Suppressor macrophage (primary cell): Measurements from ENCODE around the gene LIPA.
A peak's percentile ranks its signal among the peaks of the same experiment; 100 is the strongest.
"Not testable (repeated sequence)": the region's sequence is repeated elsewhere in the genome, so short reads cannot be mapped to it uniquely, and the experiment has no call there.

ENCODE experiments used
- DNase-seq, 4 experiments: peaks; one replicate each; pipeline ENCODE4 v3.0.0-alpha.2; 2020 to 2022
- total RNA-seq, 17 experiments: gene quantifications; one replicate each; lab custom pipeline; 2026; ENCODE audit warnings: mixed read lengths in 6 of 17, inconsistent platforms in 3 of 17; lab: John Stamatoyannopoulos, UW

LIPA gene
- total RNA-seq, result 2,725 to 8,823 (median 5,645) reads per million in 17 experiments

DNA sequence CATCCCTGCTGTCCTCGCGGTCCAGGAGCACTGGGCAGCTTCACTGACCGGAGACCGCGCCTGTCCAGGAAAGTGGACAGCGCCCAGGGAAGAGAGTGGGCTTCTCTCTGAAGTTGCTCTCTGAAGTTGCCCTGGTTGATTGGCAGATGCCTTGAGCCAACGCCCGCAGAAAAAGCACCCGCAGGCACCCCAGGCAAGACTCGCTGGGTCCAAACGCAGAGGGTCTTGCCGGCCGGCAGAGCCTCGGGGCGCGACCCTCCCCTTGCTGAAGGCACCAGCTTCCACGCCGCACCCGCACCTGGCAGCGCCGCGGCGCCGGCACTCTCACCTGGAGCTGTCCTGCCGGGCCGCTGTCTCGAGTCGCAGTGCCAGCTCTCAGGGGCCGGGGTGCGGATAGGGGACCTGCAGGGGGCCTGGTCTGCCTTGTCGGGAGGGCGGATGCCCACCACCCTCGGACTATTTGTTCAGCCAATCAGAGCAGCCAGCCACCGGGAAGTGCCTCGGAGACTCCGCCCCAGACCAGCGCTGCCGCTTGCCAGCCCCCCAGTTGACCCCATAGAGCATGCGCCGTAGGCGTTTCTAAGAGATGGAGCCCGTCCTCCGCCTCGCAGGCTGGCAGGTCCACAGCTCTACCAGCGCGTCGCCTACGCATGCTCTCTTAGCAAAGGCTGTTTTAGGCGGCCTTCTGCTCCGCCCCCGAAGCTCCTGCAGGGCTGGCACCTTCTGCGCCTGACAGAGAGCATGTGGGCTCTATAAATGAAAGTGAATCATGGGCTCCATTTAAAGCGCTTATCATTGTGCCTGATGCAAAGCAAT lies at the start of gene LIPA:
LIPA (minus strand) TSS at position 367 of the 816 bp plus-strand sequence. CDS start 4,127 bp downstream, outside the sequence.
- peak; percentile 98 to 100 (median 100) for DNase-seq

DNA sequence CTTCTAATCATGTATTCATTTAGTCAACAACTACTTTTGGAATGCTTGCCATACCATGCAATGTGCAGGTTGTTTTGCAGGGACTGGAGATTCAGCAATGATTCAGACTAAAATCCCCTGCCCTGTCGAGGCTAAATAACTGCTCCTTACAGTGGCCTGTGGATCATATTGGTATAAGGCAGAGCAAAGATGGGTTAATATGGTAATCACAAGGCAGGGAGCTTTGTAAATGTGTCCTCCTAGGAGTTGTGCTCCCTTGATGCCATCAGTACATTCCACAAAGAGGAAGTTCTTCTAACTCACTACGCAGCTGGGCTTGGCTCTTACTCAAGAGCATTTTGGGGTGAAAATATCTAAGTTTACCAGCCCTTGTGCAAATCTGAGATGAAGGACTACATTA lies 49.7 kb upstream of the LIPA start:
- peak; percentile 76 to 89 (median 83) for DNase-seq

DNA sequence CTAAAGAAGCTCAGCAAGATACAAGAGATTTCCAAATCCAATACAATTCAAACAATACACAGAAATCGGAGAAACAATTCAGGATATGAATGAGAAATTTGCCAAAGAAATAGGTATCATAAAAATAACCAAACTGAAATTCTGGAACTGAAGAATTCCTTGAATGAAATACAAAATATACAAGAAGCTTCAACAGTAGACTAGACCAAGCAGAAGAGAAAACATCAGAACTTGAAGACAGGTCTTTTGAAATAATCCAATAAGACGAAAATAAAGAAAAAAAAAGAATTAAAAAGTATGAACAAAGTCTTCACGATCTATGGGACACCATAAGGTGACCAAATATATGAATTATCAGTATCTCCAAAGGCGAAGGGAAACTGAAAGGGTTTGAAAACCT lies 47.5 kb upstream of the LIPA start:
- no peak for DNase-seq

DNA sequence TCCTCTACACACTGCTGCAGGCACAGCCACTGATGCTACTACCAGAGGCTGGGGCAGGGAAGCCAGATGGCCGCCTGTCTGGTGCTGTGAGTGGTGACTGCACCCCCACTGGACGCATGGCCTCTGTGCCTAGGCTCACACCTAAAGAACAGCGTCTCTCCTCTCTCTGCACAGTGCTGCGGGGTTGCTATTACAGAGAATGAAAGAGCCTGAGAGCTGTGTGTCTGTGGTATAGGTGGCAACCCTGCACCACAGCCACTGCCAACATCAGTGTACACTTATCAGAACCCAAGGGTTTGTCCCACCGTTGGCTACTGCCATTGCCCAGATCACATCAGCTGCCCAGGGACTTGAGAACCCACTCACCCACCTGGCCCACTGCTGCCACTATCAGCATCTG lies 46.2 kb upstream of the LIPA start:
- no peak for DNase-seq

DNA sequence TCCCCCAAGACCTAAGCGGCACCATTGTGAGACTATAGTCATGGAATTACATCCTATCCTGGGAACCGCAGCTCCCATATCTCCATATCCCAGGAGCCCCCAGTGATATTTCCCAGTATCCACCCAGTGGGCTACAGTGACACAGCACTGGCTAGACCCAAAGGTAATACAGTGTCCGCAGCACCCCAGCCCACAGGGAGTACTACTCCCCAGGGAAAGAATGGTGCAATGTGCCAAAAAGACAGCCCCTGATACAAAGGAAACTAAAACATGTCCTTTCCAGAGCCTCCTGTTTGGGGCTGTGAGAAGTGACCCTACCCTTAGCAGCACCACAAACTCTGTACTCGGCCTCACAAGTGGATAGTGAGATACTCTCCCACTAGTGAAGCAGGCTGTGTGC lies 45.8 kb upstream of the LIPA start:
- no peak for DNase-seq

DNA sequence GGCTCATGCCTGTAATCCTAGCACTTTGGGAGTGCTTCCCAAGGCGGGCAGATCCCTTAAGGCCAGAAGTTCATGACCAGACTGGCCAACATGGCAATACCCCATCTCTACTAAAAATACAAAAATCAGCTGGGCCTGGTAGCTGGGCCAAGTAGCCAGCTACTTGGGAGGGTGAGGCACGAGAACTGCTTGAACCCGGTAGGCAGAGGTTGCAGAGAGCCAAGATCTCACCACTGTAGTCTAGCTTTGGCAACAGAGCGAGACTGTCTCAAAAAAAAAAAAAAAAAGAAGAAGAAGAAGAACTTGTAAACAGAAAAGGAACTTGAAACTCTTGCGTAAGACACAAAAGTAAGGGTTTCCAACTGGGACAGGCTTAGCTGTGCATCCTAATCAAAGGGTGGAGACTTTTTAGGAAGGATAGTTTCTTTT lies 44.7 kb upstream of the LIPA start:
- DNase-seq, result peak; percentile 60 to 92 (median 84)

DNA sequence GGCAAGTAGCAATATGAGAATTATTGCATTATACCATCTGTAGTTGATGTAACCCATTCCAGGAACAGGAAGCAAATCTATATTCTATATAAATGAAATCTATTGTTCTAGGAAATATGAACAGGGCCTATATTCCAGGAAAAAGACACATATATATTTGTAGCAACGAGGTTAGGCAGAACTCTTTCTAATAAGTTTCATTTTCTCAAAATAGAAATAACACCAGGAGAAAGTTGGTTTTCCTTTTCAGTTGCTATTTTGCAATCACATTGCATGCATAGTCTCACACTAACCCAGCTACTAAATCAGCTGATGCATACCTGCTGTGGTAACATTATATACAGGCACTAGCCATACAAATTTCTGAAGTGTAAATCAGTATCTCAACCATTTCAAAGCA lies 44.0 kb upstream of the LIPA start:
- peak in 3 of 4 experiments; percentile 17 to 58 (median 47) for DNase-seq

DNA sequence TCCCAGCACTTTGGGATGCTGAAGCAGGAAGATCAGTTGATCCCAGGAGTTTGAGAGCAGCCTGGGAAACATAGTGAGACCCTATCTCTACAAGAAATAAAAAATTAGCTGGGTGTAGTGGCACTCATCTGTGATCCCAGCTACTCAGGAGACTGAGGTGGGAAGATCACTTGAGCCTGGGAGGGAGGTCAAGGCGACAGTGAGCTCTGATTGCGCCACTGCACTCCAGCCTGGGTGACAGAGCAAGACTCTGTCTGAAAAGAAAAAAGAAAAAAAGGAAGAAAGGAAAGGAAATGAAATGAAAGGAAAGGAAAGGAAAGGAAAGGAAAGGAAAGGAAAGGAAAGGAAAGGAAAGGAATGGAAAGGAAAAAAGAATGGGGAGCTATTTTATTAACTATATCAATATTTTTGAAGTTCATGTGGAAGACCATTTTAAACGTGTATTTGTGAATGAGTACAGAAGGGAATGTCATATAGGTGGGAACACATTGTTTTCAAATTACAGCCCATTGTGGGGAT lies 43.2 kb upstream of the LIPA start:
- no peak for DNase-seq

DNA sequence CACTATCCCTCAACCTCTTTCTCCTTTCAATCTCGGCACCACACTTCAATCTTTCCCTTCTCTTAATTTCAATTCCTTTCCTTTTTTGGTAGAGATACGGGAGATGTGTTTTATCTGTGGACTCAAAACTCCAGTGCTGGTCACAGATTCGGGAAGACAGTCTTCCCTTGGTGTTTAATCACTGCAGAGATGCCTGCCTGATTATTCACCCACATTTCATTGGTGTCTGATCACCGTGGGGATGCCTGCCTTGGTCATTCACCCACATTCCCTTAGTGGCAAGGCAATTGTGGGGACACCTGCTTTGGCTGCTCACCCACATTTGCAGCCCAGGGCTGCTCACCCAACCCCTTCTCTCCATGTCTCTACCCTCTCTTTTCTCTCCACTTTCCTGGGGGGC lies 33.7 kb upstream of the LIPA start:
- DNase-seq, result not testable (repeated sequence)

DNA sequence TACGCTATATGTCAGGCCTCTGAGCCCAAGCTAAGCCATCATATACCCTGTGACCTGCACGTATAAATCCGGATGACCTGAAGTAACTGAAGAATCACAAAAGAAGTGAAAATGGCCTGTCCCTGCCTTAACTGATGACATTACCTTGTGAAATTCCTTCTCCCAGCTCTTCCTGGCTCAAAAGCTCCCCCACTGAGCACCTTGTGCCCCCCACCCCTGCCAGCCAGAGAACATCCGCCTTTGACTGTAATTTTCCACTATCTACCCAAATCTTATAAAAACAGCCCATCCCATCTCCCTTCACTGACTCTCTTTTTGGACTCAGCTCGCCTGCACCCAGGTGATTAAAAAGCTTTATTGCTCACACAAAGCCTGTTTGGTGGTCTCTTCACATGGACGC lies 33.1 kb upstream of the LIPA start:
- not testable (repeated sequence) for DNase-seq

DNA sequence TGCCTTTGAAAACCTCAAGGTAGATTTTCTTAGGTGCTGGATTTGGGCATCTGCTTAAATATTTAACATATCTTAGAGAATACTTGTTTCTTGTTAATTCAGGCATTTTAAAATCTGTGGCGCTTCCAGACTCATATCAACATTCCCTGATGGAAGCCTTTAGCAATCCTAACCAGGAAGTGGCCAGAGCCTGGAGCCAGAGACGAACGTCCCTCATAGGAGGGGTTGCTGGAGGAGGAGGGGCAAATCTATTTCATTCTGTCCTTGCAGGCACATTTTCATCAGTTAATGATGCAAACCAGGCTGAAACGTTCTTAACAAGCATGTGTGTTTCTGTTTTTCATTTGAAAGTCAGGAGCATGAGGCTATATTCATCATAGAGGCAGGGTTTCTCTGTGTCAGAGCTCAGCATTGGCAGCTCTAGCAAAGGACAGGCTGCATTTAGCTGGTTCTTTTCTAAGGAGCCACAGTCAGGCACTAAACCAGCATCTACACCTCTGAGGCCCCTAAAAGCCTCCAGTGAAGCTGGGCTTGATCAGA lies 32.4 kb upstream of the LIPA start:
- no peak for DNase-seq

DNA sequence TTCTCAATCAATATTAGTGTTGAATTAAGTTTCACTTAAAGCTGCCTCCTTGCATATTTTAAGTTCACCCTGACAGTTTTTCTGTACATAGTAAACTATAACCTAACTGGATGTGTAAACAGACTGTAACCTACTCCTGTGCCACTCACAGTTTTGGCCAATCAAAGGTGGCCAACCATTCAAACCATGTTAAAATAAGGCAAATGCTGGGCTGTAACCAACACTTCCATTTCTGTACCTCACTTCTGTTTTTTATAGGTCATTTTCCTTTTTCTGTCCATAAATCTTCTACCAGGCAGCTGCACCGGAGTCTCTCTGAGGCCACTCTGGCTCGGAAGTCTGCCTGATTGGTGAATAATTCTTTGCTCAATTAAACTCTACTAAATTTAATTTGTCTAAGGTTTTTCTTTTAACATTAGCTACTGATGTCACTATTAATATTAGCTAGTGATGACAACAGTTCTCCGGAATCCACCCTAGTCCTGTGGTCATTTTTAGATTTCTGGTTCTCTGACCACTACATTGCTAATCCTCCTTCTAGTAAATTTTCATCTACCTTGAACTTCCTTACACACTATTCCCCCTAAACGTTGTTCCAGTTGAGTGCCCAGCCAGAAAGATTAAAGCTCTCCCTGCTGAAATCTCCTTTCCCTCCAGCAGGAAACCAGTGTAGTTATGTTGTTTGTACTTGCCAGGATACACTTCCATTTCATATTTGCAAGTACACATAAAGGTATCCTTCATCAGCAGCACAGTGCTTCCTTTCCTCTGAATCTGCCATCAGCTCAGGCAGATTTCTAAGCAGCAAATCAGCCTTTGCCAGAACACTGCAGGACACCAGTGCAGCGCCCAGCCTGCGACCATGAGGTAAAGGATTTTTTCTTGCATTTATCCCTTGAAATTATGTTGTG lies 31.7 kb upstream of the LIPA start:
- peak in 2 of 4 experiments; percentile 22 to 36 for DNase-seq

DNA sequence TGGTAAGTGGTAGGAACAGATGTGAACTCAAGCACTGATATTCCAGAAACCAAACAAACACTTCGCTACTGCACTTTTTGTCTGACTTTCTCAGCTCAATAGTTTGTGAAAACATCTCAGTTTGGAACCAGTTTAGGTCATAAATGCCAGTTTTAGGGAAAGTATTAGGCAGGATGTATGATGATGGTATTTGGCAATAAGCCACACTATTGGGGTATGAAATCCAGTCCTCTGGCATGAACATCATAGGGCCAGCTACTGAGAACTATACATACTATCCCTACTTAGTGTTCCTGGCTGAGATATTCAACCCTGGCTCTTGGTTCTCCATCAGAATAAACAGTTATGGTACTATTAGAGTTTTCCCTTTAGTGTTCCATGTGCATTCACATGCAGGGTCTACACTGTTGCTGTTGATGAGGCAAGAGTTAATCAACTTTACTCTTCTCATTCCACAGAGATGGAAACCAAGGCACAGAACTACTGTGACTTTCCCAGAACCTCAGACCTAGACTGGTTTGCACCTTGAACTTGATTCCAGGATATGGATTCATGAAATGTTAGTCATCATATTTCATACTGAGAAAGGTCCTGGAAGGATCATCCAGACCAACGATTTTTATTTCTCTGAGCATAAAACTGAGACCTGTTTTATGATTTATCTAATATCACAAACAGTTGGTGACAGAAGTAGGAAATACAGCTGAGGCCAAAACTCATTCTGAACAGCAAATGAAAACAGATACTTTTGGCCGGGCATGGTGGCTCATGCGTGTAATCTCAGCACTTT lies 30.2 kb upstream of the LIPA start:
- DNase-seq, result no peak

DNA sequence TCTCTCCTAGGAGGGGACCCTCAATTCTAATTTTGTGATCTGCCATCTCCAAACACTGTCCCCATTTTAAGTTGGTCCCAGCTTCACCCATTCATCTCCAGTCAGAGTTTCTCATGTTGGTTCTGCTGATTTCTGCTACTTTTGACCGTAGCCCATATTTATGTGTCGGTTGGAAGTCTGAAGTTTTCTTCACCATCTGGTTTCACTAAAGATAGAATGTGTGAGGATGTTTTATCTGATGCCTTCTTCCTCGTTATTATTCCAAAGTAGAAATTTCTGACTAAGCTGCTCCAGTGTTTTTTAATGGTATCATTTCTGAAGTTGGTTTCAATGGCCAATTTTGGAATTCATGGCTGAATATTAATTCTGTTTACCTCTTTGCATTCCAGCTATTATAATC lies 28.9 kb upstream of the LIPA start:
- no peak for DNase-seq

DNA sequence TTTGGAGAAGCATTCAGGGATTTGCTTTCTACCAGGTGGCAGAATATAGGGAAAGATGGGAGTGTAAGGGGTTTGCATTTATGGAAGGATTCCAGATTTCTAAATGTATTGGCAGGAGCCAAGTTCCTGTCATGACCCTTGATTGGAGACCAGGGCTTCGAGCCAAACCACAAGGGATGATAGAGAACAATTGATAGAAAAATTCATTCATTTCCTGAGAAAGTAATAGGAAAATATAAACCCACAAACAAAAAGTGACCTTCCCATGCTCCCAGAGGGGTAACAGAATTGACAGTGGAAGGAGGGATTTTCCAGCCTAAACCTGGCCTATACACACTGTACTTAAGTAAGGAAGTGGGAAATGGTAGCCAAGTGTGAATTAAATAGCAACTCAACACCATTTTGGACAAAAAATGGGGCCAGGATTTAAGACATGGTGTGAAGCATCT lies 27.9 kb upstream of the LIPA start:
- no peak for DNase-seq

DNA sequence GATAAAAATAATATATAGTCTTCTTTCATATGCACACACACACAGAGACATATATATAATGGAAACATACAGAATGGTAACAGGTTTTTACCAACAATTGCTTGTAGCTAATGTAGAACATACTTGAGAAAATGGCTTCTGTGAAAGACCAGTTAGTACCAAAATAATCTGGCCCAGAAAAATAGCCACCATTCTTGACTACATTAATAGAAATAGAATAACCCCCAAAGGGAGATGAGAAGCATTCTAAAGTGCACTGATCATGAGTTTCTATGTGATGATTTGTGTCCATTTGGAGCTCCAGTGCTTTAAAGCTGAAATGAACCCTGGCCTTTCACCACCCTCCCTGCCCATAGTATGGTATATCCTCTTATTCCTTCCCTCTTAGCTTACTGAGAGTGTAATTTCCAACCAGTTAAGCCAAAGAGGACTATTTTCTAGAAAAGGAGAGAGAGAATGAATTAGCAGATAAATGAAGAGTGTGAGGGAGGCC lies 27.4 kb upstream of the LIPA start:
- no peak for DNase-seq

DNA sequence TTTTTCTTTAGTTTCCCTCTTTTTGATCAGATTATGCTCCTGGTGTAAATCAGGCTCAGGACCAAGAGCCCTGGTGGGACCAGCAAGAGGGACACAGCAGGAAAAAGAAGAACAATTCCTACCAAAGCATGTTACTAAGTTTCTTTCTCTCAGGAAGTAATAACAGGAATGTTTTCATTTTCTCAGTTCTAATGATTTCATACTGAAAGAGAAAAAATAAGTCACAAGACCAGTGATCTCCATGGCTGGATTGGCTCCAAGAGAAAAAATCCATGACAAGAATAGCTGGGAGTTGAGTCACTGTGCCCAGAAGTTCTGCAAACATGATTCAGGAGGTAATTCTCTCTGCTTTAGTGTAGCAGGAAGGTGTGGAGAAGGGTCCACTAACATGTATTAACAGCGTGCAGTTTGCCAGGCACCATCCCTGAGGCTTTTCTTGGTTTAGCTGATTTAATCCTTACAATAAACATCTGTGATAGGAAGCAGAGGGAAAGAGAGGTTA lies 26.5 kb upstream of the LIPA start:
- DNase-seq, result peak; percentile 63 to 79 (median 70)

DNA sequence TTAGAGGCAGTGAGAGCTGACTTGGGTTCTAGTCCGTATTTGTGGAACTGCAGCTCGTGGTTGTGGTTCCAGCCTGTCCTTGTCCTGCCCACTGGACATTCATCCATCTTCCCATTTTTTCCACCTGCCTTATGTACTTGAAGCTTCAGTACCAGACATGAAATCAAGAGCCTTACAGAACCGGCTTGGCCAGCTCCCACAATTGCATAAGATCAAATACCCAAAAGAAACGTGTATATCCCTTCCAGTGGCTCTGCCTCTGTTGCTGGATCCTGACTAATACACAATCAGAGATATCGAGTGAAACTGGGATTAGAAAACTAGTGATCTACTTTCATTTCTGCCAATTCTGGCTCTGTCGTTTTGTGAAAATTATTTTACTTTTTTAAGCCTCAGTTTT lies 23.8 kb upstream of the LIPA start:
- no peak for DNase-seq

DNA sequence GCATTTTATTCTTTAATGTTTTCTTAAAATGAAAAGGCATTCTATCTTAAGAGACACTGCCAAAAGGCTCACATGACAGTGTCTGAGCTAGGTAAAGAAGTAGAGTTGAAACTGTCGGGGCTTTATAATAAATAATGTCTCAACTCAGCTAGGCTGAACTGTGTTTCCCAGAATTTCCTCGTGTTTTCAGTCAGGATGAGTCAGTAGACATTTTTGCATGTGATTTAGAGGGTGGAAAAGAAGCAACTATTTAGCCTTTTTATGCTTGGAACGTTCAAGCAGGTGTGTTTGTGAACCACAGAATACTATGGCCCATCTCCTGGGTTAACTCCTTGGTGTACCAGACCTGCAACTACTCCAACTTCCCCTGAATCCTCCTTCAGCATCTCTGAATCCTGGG lies 23.4 kb upstream of the LIPA start:
- DNase-seq, result no peak

DNA sequence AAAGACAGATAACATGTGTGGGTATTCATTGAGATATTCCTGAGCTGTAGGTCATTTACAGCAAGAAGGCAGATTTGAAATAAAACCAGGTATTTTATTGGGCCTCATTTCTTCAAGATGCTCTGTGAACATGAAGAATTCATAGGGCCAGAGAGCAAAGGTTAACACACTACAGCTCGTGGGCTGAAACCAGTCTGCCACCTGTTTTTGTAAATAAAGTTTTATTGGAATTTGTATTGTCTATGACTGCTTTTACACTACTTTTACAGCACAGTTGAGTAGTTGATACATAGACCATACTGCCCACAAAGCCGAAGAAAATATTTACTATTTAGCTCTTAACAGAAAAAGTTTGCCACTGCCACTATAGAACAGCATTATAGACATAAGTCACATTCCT lies 22.1 kb upstream of the LIPA start:
- DNase-seq, result no peak

DNA sequence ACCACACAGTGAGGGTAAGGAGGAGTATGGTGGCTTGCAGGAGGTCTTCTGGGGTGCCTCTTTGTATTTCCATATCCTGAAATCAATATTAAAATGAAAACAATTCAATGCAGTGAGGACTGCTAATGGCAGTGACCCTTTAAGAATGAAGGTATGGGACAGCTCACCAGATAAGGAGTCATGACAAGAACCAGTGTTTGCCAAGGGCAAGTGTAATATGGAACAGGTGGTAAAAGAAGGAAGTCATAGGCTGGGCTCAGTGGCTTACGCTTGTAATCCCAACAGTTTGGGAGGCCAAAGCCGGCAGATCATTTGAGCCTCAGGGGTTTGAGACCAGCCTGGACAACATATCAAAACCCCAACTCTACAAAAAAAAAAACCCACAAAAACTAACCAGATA lies 20.0 kb upstream of the LIPA start:
- DNase-seq, result no peak

DNA sequence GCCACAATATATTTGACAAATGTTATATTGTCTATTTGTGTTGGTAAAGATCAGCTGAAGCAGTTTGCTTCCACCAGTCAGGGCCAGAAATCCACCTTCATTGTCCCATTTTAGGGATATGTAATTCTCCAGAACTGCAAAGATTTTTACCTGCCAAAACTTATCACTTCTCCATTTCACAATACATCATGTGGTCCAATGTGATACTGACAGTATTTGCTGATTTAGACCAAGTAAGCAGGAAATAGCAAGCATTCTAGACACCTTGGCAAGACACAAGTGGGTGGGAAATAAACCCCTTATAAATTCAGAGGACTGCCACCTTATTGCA lies 18.5 kb upstream of the LIPA start:
- no peak for DNase-seq
